Mucosa of rectum (tissue), 2 donors: ENCODE results near the gene KRT24.

Experiments used
- H3K27ac ChIP-seq, 2 donors: one replicate each; pipeline ENCODE4 v1.7.0; 2013; ENCODE audit warnings: inconsistent platforms in 2 of 2, low read depth in 2 of 2, low read length in 2 of 2
- H3K27me3 ChIP-seq, 2 donors: one replicate each; pipeline ENCODE4 v1.7.0; 2013; ENCODE audit warnings: low read length in 2 of 2; ENCODE audit not compliant: control insufficient read depth in 2 of 2, insufficient read depth in 2 of 2
- H3K36me3 ChIP-seq, 2 donors: one replicate each; pipeline ENCODE4 v1.7.0; 2013; ENCODE audit warnings: low read length in 2 of 2; ENCODE audit not compliant: control insufficient read depth in 2 of 2, insufficient read depth in 2 of 2
- H3K4me1 ChIP-seq, 2 donors: one replicate each; pipeline ENCODE4 v1.7.0; 2013; ENCODE audit warnings: low read length in 2 of 2, mild to moderate bottlenecking in 1 of 2; ENCODE audit not compliant: control insufficient read depth in 2 of 2, insufficient read depth in 2 of 2
- H3K4me3 ChIP-seq, 2 donors: one replicate each; pipeline ENCODE4 v1.7.0; 2013; ENCODE audit warnings: low read length in 2 of 2
- H3K9ac ChIP-seq, 2 donors: one replicate each; pipeline ENCODE4 v1.7.0; 2013; ENCODE audit warnings: low read length in 2 of 2, low read depth in 1 of 2, mild to moderate bottlenecking in 1 of 2
- H3K9me3 ChIP-seq, 2 donors: one replicate each; pipeline ENCODE4 v1.7.0; 2013; ENCODE audit warnings: low read length in 2 of 2; ENCODE audit not compliant: control insufficient read depth in 2 of 2
- donor health status: healthy.
- donor health status: Normal muscosa, but diverticular disease.

The KRT24 gene

GRCh38 chr17:40672654-40673053 is 30.9 kb downstream of the KRT24 start:
- no peaks in the 10 kb centered on the region for H3K4me1 ChIP-seq
- H3K4me3 ChIP-seq, result no peak overlapping the region
- no peaks in the 10 kb centered on the region for H3K9me3 ChIP-seq
- no peak overlapping the region for H3K27ac ChIP-seq
- no peaks in the 10 kb centered on the region for H3K36me3 ChIP-seq
- H3K9ac ChIP-seq, result no peak overlapping the region
- H3K27me3 ChIP-seq, result peaks cover 10 to 13% of the 10 kb centered on the region in 2 donors

- H3K4me1 ChIP-seq, result no peaks in the 10 kb centered on the region
- H3K9ac ChIP-seq, result no peak overlapping the region
- no peaks in the 10 kb centered on the region for H3K9me3 ChIP-seq
- no peak overlapping the region for H3K27ac ChIP-seq
- H3K27me3 ChIP-seq, result peaks cover 5 to 7% of the 10 kb centered on the region in 2 donors
- no peak overlapping the region for H3K4me3 ChIP-seq
- no peaks in the 10 kb centered on the region for H3K36me3 ChIP-seq
Observed at GRCh38 chr17:40671282-40671681, 32.3 kb downstream of the KRT24 start.

GRCh38 chr17:40666331-40666730 is 37.2 kb downstream of the KRT24 start:
- no peak overlapping the region for H3K27ac ChIP-seq
- no peaks in the 10 kb centered on the region for H3K36me3 ChIP-seq
- H3K27me3 ChIP-seq, result peaks cover 12 to 18% of the 10 kb centered on the region in 2 donors
- no peak overlapping the region for H3K4me3 ChIP-seq
- no peak overlapping the region for H3K9ac ChIP-seq
- no peaks in the 10 kb centered on the region for H3K9me3 ChIP-seq
- H3K4me1 ChIP-seq, result no peaks in the 10 kb centered on the region

GRCh38 chr17:40664582-40665333 is 38.8 kb downstream of the KRT24 start, which contains the start of gene KRT222:
Gene KRT222 (minus strand): TSS chr17:40665177. CDS start chr17:40665099, 78 bp downstream.
- no peak within 1 kb of the TSS for H3K27ac ChIP-seq
- H3K4me3 ChIP-seq, result peak within 1 kb of the TSS; percentile 17 to 55
- no peak within 1 kb of the TSS for H3K9ac ChIP-seq

GRCh38 chr17:40663252-40663651 is 40.3 kb downstream of the KRT24 start:
- no peak overlapping the region for H3K4me3 ChIP-seq

More at GRCh38 chr17:40664582-40665333, 38.8 kb downstream of the KRT24 start, which contains the start of gene KRT222:
- Histone ChIP-seq H3K27me3 (peaks cover 12 to 18% of the 10 kb centered on the region in 2 donors), H3K36me3 (no peaks in the 10 kb centered on the region), H3K9me3 (no peaks in the 10 kb centered on the region), H3K4me1 (no peaks in the 10 kb centered on the region)

GRCh38 chr17:40659911-40660310 is 43.6 kb downstream of the KRT24 start:
- H3K9me3 ChIP-seq, result no peaks in the 10 kb centered on the region
- H3K27ac ChIP-seq, result no peak overlapping the region
- H3K27me3 ChIP-seq, result peaks cover 10 to 13% of the 10 kb centered on the region in 2 donors
- H3K4me3 ChIP-seq, result no peak overlapping the region
- no peaks in the 10 kb centered on the region for H3K4me1 ChIP-seq
- no peak overlapping the region for H3K9ac ChIP-seq
- H3K36me3 ChIP-seq, result no peaks in the 10 kb centered on the region

More at GRCh38 chr17:40663252-40663651, 40.3 kb downstream of the KRT24 start:
- H3K4me1 ChIP-seq, result no peaks in the 10 kb centered on the region
- no peak overlapping the region for H3K27ac ChIP-seq
- peaks cover 12 to 21% of the 10 kb centered on the region in 2 donors for H3K27me3 ChIP-seq
- no peaks in the 10 kb centered on the region for H3K9me3 ChIP-seq
- no peaks in the 10 kb centered on the region for H3K36me3 ChIP-seq
- no peak overlapping the region for H3K9ac ChIP-seq

- Histone ChIP-seq H3K27me3 (peaks cover 6 to 7% of the 10 kb centered on the region in 2 donors), H3K27ac (no peak overlapping the region), H3K4me3 (no peak overlapping the region), H3K9me3 (no peaks in the 10 kb centered on the region), H3K9ac (no peak overlapping the region), H3K4me1 (no peaks in the 10 kb centered on the region), H3K36me3 (no peaks in the 10 kb centered on the region)
Observed at GRCh38 chr17:40658396-40658795, 45.2 kb downstream of the KRT24 start.

GRCh38 chr17:40651939-40652338 is 51.6 kb downstream of the KRT24 start:
- Histone ChIP-seq H3K36me3 (no peaks in the 10 kb centered on the region), H3K4me1 (peaks cover 7 to 12% of the 10 kb centered on the region in 2 donors), H3K27ac (no peak overlapping the region), H3K27me3 (no peaks in the 10 kb centered on the region), H3K9me3 (no peaks in the 10 kb centered on the region), H3K4me3 (no peak overlapping the region), H3K9ac (no peak overlapping the region)

GRCh38 chr17:40648384-40648968 is 55.1 kb downstream of the KRT24 start:
- H3K9me3 ChIP-seq, result no peaks in the 10 kb centered on the region
- H3K36me3 ChIP-seq, result peaks cover 4 to 7% of the 10 kb centered on the region in 2 donors
- H3K4me1 ChIP-seq, result peaks cover 14 to 17% of the 10 kb centered on the region in 2 donors
- peak overlapping the region; percentile 78 to 95 for H3K4me3 ChIP-seq
- no peaks in the 10 kb centered on the region for H3K27me3 ChIP-seq
- peak overlapping the region; percentile 96 for H3K9ac ChIP-seq
- peak overlapping the region; percentile 96 to 99 for H3K27ac ChIP-seq
